Dedifferentiated amniotic fluid mesenchymal stem cell (primary cell): ENCODE results near the gene MARK1.

Source experiments
- DNase-seq: peaks from one replicate; pipeline ENCODE4 v3.0.0-alpha.2; 2016; ENCODE audit errors: extremely low spot score

Gene MARK1

DNA sequence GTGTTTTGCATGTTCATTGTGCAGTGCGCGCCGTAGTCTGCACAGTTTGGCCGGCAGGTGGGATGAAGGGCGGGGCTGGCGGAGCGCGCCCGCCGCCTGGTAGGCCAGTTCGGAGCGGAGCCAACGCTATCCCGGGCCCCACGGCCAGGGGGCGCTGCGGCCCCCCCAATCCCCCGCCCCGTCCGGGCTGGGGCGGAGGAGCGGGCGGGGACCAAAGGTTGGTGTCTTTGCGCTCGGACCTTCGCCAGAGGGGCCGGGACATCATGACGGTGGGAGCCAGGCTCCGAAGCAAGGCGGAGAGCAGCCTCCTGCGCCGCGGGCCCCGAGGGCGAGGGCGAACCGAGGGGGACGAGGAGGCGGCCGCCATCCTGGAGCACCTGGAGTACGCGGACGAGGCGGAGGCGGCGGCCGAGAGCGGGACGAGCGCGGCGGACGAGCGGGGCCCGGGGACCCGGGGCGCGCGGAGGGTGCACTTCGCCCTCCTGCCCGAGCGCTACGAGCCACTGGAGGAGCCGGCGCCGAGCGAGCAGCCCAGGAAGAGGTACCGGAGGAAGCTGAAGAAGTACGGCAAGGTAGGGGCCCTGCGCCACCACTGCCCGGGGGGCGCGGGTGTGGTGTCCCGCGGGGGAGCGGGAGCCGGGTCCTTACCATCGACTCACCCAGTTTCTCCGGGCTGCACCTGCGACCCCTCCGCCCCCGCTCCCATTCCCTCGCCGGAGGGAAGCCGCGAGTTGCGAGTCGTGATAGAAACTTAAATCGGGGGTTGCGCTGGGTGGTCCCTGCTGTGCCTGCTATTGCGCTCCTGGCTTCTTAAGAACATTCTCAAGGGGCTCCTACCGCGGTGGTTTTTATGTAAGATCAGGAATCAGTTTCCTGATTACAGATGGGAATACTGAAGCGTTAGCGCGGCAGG lies 162.5 kb downstream of the MARK1 start, which contains the start of gene C1orf115:
C1orf115 (plus strand) TSS at position 224 of the 913 bp plus-strand sequence; CDS start at position 264, 40 bp downstream.
- no peak for DNase-seq

DNA sequence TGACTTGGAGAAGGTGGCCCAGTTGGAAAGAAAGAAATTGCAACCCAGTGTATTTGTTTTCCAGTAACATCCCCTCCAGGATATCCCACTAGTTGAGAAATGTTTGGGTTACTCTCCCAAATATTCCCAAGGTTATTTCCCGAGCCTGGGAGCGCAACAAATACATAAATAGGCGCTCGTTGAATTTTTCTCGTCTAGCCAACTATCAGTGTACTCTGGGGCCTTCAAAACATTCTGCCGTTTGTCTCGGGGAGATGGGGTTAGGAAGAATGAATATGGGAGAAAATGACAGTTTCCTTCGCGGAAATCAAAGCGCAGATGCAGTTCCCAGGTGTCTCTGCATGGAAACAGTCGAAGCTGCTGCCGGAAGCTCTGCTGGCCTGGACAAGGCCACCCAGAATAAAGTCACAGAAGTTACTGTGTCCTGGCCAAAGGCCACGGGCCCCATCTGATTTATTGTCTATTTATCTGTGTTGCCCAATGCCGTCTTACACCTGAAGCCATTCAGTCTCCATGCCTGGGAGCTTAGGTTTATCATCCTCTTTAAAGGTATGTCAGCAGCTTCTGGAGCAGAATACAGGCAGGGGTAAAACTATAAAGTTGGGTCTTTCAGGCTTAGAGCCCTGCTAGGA lies 163.2 kb downstream of the MARK1 start:
- DNase-seq, result no peak

DNA sequence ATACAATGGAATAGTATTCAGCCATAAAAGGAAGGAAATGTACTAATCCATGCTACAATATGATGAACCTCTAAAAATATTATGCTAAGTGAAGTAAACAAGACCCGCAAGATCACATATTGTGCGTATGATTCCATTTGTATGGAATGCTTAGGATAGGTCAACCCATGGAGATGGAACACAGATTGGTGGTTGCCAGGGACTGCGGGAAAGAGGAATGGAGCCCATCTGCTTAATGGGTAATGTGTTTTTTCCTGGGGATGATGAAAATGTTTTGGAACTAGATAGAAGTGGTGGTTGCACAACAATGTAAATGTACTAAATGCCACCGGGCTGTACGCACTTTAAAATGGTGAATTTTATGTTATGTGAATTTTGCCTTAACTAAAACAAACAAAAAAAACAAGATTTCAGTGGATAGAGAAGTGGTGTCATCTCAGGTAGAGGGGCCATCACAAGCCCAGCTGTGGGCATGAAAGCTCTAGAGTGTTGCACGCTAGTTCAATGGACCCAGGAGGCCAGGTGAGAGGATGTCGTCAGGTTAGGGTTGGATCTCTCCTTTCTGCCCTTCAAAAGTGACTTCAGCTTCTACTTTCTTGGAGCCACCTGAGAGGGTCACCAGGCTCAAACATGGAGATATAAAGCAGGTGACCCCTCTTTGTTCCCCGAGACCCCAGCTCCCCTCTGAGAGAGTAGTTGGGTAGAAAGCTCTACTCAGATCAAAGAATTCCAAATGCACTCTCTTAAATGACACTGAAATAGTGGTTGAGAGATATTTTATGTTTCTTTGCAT lies 164.7 kb downstream of the MARK1 start:
- no peak for DNase-seq

DNA sequence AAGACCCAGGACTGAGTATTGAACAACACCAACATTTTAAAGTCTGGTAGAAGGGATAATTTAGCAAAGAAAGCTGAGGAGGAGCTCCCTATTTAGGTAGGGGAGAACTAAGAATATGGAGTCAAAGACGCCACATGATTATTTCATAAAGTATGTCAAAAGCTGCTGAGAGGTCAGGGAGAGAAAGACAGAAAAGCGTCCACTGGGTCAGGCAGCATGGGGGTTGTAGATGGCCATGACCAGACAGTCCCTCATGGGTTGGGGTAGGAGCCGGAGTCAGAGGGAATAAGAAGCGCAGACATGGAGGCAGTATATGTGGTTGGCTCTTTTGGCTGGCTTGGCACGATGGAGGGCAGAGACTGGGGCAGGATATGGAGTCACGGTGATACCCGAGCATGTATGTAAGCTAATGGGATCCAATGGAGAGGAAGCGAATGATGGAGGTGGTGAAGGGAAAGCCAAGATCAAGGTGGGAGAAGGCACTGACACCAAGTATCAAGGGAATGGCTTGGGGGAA lies 167.0 kb downstream of the MARK1 start:
- DNase-seq, result no peak

DNA sequence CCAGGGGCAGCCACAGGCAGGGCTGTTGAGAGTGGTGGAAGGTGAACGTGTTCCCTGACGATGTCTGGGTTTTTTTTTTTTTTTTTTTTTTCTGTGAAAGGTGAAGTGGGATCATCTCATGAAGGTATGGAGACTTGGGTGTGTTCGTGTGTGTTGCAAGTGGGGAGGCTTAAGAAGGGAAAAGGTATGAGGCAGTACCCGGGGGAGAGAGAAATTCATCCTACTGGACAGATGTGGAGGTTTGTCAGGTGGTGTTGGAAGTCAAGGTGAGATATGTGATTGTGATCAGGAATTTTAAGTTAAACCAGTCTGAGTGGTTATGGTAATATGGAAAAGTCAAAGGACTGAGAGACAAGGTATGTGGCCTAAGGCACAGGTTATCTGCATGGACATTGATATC lies 167.5 kb downstream of the MARK1 start:
- DNase-seq, result no peak

DNA sequence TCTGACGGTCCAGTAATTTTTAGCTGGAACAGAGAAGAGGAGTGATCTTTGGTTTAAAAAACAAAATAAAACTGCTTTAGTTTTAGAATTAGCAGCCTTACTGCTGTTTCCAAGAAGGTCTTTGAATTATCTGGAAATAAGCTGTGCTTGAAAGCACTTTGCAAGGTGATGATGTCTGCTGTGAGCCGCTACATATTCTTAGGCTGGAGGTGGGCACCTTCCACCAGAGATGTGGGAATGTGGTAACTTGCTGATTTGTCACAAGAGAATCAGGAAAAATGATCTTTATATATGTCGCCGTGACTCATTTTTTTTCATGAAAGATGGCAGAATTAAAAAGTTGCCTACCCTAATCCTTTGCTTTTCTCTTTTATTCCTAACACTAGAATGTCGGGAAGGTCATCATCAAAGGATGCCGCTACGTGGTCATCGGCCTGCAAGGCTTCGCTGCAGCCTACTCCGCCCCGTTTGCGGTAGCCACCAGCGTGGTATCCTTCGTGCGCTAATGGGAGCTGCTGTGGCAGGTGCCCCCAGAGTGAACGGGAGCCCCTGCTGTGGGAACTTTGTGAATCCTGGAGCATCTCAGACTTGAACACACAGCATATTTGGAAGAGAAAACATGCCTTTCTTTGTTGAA lies 168.4 kb downstream of the MARK1 start:
- DNase-seq, result no peak

DNA sequence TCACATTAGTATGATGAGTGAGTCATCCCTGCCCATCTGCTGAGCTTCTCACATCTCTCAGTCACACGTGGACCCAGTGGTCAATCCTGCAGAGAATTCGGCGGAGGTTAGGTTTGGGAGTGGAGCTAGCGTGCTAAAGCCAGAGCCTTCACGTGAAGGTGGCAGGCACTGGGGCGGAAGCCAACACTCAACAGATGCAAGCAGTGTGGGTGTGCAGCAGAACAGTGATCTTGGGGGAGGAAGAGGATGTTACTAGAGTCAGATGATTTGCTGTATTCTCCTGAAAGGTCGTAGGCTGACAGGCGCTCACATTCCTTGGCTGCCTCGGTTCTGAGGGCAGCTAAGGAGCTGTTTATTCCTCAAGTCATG lies 168.9 kb downstream of the MARK1 start:
- DNase-seq, result no peak

DNA sequence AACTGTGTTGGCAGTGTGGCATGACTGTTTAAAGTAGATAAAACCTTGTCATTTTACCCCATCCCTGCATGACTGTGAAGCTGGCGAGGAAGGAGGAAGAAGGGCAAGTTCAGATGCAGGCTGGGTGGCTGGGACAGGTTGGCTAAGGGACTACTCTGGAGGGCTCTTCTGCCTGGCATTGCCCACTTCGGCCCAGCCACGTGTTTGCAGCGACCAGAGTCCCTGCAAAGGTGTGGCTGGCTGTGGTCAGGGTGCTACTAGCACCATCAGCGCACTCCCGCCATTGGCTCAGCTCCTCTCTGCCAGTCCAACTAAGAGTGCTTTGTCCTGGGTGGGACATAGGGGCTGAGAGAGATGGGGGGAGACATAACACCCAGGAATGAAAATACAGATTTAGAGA lies 169.4 kb downstream of the MARK1 start:
- no peak for DNase-seq

DNA sequence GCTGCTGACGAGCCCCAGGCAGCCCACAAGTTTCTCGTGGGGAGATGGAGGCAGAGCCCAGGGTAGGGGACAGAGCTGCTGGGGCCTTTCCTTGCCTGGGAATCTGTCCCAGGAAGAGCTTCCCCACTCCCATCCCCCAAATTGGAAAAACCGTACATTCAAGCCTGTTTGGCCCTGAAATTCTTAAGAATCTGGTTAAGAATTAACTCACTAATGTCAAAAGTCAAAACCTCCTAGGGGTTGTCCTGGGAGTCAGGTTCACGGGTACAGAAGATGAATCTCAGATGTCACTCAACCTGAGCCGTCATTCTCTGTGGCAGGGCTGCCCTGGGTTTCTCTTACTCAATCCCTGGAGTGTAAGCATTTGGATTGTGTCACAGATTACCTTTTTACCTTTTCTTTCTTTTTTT lies 170.7 kb downstream of the MARK1 start:
- no peak for DNase-seq

DNA sequence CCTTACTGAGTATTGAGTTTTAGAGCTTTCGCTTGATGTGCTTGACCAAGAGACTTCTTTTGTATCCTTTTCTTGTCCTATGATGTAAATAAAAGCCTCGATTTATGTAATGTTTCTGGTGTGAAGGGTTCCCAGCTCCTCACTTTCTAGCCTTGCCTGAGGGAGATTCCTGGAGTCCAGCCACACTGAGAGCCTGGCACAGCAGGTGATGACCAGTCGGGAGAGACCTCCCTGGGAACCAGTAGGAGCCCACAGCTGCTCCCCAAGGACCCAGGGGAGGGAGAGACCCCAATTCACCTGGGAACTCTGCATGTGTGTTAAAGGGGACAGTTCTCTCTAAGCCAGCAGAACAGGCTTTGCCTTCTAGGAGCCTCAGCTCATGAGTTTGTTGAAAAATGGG lies 171.1 kb downstream of the MARK1 start:
- no peak for DNase-seq

DNA sequence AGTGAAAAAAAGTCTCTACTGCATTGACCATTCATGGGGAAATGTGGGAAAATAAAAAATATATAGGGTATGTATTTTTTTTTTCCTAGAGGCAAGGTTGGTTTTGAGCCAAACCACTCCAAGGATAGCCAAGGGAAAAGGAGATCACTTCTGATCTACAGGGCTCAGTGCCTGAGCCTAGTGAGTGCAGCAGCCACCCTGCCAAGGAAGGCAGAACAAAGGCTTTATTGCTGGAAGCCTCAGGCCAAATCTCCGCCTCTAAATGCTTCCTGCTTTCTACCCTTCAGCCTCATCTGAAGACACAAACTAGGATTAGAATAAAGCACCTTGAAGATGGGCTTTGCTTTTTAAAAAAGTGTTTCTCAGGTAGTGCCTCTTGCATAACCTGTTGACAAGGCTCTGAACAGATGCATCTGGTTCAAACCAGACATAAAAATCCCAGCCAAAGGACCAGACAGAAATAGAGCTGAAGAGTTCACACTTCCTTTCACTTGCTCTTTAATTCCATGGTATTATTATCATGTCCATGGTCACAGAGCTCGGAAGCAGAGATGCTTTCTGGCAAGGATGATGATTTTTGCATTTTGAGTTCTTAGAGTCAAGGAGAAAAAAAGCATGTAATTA lies 172.7 kb downstream of the MARK1 start:
- no peak for DNase-seq

DNA sequence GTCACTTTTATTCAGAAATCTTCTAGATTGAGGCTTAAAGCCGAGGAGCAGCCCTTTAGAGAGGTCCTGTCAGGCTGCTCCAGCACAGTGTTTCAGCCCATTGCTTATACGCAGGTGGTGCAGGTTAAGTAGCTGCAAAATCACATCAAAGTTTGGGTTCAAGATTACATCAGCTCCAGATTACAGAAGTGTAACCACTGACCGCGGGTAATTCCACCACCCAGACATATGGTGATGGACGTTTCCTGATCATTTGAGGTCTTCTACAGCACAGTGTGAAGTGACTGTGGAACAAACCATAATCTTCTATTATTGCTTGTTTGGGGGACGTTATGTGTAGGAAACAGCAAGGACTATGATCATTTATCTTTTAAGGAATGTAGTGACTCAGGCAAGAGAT lies 174.0 kb downstream of the MARK1 start:
- no peak for DNase-seq

DNA sequence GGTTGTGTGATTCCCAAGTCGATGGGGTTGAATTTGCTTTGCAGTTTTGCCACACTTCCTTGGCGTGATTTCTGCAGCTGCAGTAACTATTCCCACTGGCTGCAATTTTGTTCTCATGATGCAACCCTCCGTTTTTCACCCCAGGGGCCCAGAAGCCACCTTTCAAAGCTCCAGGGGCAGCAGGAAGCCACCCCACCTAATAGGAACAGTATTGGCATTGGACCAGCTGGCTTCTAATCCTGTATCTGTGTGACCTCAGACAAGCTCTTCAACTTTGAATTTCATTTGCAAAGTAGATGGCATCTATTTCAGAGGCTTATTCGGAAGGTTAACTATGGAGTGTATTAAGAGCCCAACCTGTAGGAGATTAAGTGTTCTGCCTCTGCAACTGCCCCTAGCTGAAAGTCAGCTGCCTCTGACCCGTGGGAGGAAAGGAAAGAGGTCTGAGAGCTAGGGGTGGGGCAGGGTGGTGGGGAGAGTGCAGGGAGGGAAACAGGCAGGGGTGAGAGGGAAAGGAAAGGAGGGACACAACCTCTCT lies 174.9 kb downstream of the MARK1 start:
- DNase-seq, result no peak

DNA sequence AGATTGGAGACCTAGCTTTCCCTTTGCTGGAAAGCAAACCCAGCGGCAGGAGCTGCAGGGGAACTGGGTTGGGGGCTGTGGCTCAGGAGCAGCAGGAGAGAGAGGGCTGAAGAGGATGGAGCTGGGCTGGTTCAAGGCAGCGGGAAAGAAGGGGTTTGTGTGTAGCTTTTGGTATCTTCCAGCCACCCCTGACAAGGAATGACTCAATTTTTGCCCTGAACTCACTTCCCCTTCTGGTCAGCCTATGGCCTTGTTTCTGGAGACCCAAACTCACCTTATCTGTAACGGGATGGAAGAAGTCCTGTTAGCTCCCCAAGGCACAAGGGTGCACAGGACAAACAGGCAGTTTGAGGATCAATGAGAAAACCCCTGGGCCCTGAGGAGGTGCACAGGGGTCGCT lies 175.4 kb downstream of the MARK1 start:
- DNase-seq, result no peak

DNA sequence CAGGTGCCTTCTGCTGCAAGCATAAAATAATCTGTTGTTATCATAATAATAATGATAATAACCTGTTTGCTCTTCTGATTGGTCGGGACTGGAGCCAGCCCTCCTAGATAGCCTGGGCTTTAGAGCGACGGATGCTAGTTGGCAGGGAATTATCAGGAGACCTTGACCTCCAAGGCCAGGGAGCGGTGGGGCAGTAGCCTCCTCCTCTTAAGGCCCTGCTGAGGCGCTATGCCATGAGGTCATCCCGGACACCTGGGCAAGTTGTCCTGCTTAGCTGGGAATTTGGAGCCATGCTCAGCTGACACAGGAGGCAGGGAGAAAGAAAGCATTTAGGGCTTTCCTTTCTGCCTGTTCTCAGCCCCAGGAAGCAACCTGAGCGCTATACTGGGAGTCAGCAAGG lies 177.8 kb downstream of the MARK1 start:
- no peak for DNase-seq

DNA sequence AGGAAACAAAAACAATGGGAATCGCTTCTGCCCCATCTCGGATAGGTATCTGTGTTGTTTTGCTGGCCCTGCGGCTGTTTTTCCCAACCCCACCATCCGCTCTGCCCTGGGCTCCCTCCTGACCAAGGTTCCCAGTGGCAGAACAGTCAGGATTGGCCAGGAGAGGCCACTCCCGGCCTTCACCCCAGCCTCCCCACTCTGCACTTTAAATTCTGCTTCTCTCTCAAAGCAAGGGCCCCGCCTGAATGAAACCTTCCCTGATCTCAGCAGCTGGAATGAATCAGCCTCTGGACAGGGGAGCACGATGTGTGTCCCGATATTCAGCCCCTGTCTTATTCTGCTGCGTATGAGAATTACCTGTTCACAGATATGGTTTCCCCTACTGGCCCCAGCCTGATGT lies 178.5 kb downstream of the MARK1 start:
- DNase-seq, result no peak

DNA sequence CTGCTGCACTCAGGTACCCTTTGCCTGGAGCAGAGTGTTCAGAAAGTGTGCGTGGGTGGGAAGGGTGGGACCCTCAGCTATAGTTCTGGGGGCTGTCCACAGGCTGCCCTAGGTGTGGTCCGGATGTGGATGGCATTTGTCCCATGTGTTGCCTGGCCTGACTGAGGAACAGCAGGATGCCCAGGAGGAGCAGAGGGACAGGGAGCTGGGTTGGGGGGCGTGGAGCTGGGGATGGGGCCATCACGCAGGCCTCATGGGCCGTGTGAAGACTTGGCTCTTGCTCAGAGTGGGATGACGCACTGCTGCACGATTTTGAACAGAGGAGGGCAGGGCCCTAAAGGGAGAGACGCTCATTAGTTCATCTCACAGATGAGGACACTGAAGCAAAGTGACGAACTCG lies 179.2 kb downstream of the MARK1 start:
- no peak for DNase-seq

DNA sequence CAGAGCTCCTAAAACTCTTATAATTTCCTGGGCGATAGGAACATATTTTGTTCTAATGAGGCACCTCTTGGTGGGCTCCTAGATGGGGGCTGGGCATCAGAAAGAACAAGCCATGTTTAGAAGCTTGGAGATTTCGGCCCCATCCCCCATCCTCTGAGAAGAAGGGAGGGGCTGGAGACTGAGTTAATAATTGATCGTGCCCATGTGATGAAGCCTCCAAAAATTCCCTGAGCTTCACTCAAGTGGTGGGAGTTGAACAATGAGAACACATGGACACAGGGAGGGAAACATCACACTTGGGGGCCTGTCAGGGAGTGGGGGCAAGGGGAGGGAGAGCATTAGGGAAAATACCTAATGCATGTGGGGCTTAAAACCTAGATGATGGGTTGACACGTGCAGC lies 180.3 kb downstream of the MARK1 start:
- DNase-seq, result no peak

DNA sequence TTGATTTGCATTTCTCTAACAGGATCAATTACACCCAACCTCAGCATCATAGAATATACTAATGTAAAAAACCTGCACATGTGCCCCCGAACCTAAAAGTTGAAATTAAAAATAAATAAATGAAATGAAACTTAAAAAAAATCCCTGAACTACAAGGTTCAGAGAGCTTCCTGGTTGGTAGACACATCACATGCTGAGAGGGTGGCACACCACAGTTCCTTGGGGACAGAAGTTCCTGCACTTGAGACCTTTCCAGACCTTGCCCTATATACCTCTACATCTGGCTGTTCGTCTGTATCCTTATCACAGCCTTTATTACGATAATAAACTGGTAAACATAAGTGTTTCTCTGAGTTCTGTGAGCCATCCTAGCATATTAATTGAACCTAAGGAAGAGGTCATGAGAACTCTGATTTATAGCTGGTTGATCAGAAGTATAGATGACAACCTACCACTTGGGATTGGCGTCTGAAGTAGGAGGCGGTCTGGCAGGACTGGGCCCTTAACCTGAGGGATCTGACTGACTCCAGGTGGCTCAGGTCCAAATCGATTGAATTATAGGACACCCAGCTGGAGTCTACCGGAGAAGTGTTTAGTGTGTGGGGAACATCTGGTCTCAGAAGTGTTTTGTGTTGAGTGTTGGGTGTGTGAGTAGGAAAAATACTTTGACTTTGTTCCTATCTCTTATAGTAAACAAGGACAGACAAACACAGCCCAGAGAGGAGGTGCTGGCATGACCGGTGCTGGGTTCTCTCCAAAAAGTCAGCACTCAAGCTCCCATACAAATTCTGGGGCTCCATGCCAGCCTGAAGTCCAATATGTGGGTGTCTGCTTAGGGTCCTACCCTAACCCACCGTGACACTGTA lies 181.2 kb downstream of the MARK1 start:
- DNase-seq, result no peak

DNA sequence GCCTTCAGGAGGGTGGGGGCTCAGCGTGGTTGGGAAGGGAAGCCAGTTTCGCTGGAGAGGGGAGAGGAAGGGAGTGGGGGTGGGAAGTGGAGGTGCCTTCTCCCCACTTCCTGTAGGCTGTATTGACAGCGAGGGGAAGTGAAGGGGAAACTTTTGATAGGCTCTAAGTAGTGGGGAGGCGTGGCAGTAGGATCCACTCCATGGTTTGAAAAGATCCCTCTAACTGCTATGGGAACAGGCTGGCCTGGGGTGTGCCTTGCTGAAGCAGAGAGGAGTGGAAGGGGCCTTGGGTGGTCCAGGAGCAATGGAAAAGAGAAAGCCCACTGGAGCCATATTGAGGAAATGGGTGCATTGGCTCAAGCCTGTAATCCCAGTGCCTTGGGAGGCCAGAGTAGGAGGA lies 182.4 kb downstream of the MARK1 start:
- DNase-seq, result no peak
